Mesenchymal stem cell (in vitro differentiated cells and primary cell): ENCODE measurements around the gene ZFYVE28.

Experiments
- DNase-seq: peaks from one replicate; pipeline ENCODE4 v3.0.0-alpha.2; 2013
- H2AFZ ChIP-seq: one replicate; pipeline ENCODE4 v1.6.1; 2013; ENCODE audit warnings: low read depth, mild to moderate bottlenecking, control low read depth, inconsistent platforms, low read length, moderate library complexity
- H2AK5ac ChIP-seq: 2 replicates; pipeline ENCODE4 v1.6.1; 2013; ENCODE audit warnings: low read length, moderate library complexity, mild to moderate bottlenecking, inconsistent platforms; ENCODE audit not compliant: severe bottlenecking
- H2BK120ac ChIP-seq: one replicate; pipeline ENCODE4 v1.6.1; 2013; ENCODE audit warnings: low read depth, mild to moderate bottlenecking, inconsistent platforms, low read length, moderate library complexity
- H2BK12ac ChIP-seq, 2 experiments: one replicate each; pipeline ENCODE4 v1.6.1; 2013; ENCODE audit warnings: inconsistent platforms in 2 of 2, low read length in 2 of 2, mild to moderate bottlenecking in 2 of 2, moderate library complexity in 2 of 2, control low read depth in 1 of 2
- H2BK15ac ChIP-seq: one replicate; pipeline ENCODE4 v1.6.1; 2013; ENCODE audit warnings: mild to moderate bottlenecking, low read depth, inconsistent platforms; ENCODE audit not compliant: poor library complexity, severe bottlenecking
- H2BK5ac ChIP-seq: 2 replicates; pipeline ENCODE4 v1.6.1; 2013; ENCODE audit warnings: low read depth, mild to moderate bottlenecking, low read length, control low read depth, inconsistent platforms; ENCODE audit not compliant: poor library complexity, severe bottlenecking
- H3K14ac ChIP-seq, 2 experiments: one replicate each; pipeline ENCODE4 v1.6.1; 2013; ENCODE audit warnings: inconsistent platforms in 2 of 2, low read length in 2 of 2, control low read depth in 1 of 2, mild to moderate bottlenecking in 1 of 2, moderate library complexity in 1 of 2
- H3K18ac ChIP-seq, 2 experiments: one replicate each; pipeline ENCODE4 v1.6.1; 2013; ENCODE audit warnings: inconsistent platforms in 2 of 2, low read length in 2 of 2, control low read depth in 1 of 2, low read depth in 1 of 2, mild to moderate bottlenecking in 1 of 2
- H3K23ac ChIP-seq, 2 experiments: one replicate each; pipeline ENCODE4 v1.6.1; 2013; ENCODE audit warnings: inconsistent platforms in 2 of 2, low read length in 2 of 2, mild to moderate bottlenecking in 2 of 2, moderate library complexity in 2 of 2, control low read depth in 1 of 2
- H3K27ac ChIP-seq: 2 replicates; pipeline ENCODE4 v1.5.1; 2013; ENCODE audit warnings: mild to moderate bottlenecking, moderate library complexity, low read length, control low read depth, inconsistent platforms; ENCODE audit not compliant: poor library complexity, severe bottlenecking
- H3K27me3 ChIP-seq, 2 experiments: 2 replicates each; pipeline versions ENCODE4 v1.6.1 to v1.7.0; 2013; ENCODE audit warnings: low read length in 2 of 2, mild to moderate bottlenecking in 2 of 2, moderate library complexity in 2 of 2, control low read depth in 1 of 2, inconsistent platforms in 1 of 2; ENCODE audit not compliant: control insufficient read depth in 1 of 2, insufficient read depth in 1 of 2
- H3K36me3 ChIP-seq, 2 experiments: 2 replicates each; pipeline versions ENCODE4 v1.6.1 to v1.7.0; 2013; ENCODE audit warnings: low read length in 2 of 2, control low read depth in 1 of 2, inconsistent platforms in 1 of 2, low read depth in 1 of 2, mild to moderate bottlenecking in 1 of 2; ENCODE audit not compliant: insufficient read depth in 2 of 2, control insufficient read depth in 1 of 2
- H3K4ac ChIP-seq, 2 experiments: one replicate each; pipeline ENCODE4 v1.6.1; 2013; ENCODE audit warnings: inconsistent platforms in 2 of 2, low read length in 2 of 2, mild to moderate bottlenecking in 2 of 2, moderate library complexity in 2 of 2, control low read depth in 1 of 2, low read depth in 1 of 2
- H3K4me1 ChIP-seq: 2 replicates; pipeline ENCODE4 v1.6.1; 2013; ENCODE audit warnings: low read depth, low read length, control low read depth; ENCODE audit not compliant: control insufficient read depth, insufficient read depth
- H3K4me2 ChIP-seq: 2 replicates; pipeline ENCODE4 v1.6.1; 2013; ENCODE audit warnings: low read length, mild to moderate bottlenecking, inconsistent platforms; ENCODE audit not compliant: poor library complexity, severe bottlenecking
- H3K4me3 ChIP-seq, 2 experiments: 2 replicates each; pipeline versions ENCODE4 v1.5.1 to v1.7.0; 2013; ENCODE audit warnings: low read length in 2 of 2, mild to moderate bottlenecking in 2 of 2, control low read depth in 1 of 2, low read depth in 1 of 2; ENCODE audit not compliant: insufficient read depth in 1 of 2
- H3K79me1 ChIP-seq: replicated peaks from 2 replicates; pipeline ENCODE4 v1.6.1; 2013; ENCODE audit warnings: mild to moderate bottlenecking, control low read depth, low read length, inconsistent platforms; ENCODE audit not compliant: poor library complexity, severe bottlenecking
- H3K9ac ChIP-seq: 2 replicates; pipeline ENCODE4 v1.7.0; 2013; ENCODE audit warnings: mild to moderate bottlenecking, low read length, moderate library complexity
- H3K9me3 ChIP-seq: 2 replicates; pipeline ENCODE4 v1.7.0; 2013; ENCODE audit warnings: mild to moderate bottlenecking, low read length; ENCODE audit not compliant: control insufficient read depth
- H4K8ac ChIP-seq: one replicate; pipeline ENCODE4 v1.6.1; 2013; ENCODE audit warnings: inconsistent platforms, mild to moderate bottlenecking, low read length, moderate library complexity
- H4K91ac ChIP-seq: one replicate; pipeline ENCODE4 v1.6.1; 2013; ENCODE audit warnings: mild to moderate bottlenecking, low read length, inconsistent platforms
- WGBS: methylation state at CpG from one replicate; pipeline ENCODE4 v1.1.7; 2013; ENCODE audit warnings: mixed read lengths; 5-methylcytosine and 5-hydroxymethylcytosine counted together

Gene ZFYVE28

DNA sequence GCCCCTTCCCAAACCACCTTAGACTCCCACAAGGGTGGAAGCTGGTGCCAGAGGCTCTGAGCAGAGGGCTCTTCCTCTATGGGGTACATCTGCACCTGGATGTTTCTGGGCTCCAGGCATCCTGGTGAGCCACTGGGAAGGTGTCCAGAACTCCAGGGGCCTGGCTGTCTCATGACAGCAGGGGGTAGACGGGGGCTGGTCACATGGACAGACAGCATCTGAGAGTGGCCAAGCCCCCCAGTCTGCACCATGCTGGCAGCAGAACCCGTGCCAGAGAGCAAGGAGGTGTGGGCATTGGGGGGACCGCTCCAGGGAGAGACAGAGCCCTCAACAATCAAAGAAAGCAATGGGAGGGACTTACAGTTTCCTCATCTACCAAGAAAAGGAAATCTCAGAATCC is 39.5 kb downstream of the ZFYVE28 start:
- Histone ChIP-seq H3K9me3 (no peaks in the 10 kb centered on the region), H3K4ac (no peak overlapping the region), H2BK5ac (no peak overlapping the region), H4K8ac (no peak overlapping the region), H2AFZ (no peak overlapping the region), H3K79me1 (peaks cover 24% of the 10 kb centered on the region), H3K27ac (no peak overlapping the region), H2BK12ac (no peak overlapping the region), H3K14ac (no peak overlapping the region), H3K23ac (no peak overlapping the region), H3K4me1 (peaks cover 13% of the 10 kb centered on the region), H2BK120ac (no peak overlapping the region), H4K91ac (no peak overlapping the region), H3K36me3 (peaks cover 0 to 12% of the 10 kb centered on the region in 2 experiments), H3K18ac (no peak overlapping the region), H2AK5ac (no peak overlapping the region), H3K4me3 (no peak overlapping the region), H3K27me3 (no peaks in the 10 kb centered on the region), H3K4me2 (no peak overlapping the region), H3K9ac (no peak overlapping the region), H2BK15ac (no peak overlapping the region)
- no peak for DNase-seq
- 75% methylated on average over 3 of the region's 3 CpGs for WGBS

DNA sequence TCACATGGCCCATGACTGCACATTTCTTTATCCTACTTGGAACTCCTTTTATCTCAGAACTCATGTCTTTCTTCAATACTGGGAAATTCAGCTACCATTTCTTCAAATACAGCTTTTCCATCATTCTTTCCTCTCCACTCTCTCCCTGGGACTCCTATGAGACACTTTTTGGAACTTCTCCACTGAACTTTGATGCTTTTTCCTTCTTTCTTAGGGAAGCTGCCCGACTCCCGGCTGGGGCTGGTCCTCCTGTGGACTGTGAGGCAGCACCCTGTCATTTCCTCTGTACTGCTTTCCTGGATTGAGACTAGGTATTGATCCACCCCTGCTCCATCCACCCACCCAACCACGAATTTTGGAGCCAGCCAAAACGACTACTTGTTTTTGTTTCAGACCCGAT is 40.0 kb downstream of the ZFYVE28 start:
- no peak overlapping the region for H2BK5ac ChIP-seq
- no peak overlapping the region for H3K4me2 ChIP-seq
- H2BK15ac ChIP-seq = no peak overlapping the region
- no peak overlapping the region for H2BK12ac ChIP-seq
- peaks cover 20% of the 10 kb centered on the region for H3K79me1 ChIP-seq
- H3K9me3 ChIP-seq = no peaks in the 10 kb centered on the region
- no peaks in the 10 kb centered on the region for H3K27me3 ChIP-seq
- no peak for DNase-seq
- H3K36me3 ChIP-seq = peaks cover 0 to 12% of the 10 kb centered on the region in 2 experiments
- no peak overlapping the region for H3K23ac ChIP-seq
- peaks cover 13% of the 10 kb centered on the region for H3K4me1 ChIP-seq
- no peak overlapping the region for H2BK120ac ChIP-seq
- no peak overlapping the region for H3K4me3 ChIP-seq
- no peak overlapping the region for H3K4ac ChIP-seq
- H2AK5ac ChIP-seq = no peak overlapping the region
- H3K18ac ChIP-seq = no peak overlapping the region
- H3K9ac ChIP-seq = no peak overlapping the region
- no peak overlapping the region for H3K14ac ChIP-seq
- H4K8ac ChIP-seq = no peak overlapping the region
- WGBS = 80% methylated on average over 5 of the region's 5 CpGs
- no peak overlapping the region for H3K27ac ChIP-seq
- no peak overlapping the region for H2AFZ ChIP-seq
- no peak overlapping the region for H4K91ac ChIP-seq

DNA sequence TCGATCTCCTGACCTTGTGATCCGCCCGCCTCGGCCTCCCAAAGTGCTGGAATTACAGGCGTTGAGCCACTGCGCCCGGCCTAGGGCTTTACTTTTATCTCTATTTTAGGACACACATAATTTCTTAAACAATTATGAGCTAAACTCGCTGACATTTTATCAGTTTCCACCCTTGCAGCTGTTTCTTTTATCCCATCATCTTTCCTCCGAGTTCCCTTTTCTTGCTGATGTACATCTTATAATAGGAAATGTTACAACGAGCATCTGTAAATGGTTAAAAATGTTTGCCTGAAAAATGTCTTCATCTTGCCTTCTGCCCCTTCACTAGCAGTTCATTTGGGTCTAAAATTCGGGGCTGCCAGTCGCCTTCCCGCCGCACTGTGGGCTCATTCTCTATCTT is 41.2 kb downstream of the ZFYVE28 start:
- Histone ChIP-seq H2BK120ac (no peak overlapping the region), H3K79me1 (peaks cover 25% of the 10 kb centered on the region), H2BK5ac (no peak overlapping the region), H3K4me1 (peaks cover 13% of the 10 kb centered on the region), H2AK5ac (no peak overlapping the region), H2AFZ (no peak overlapping the region), H3K4me2 (no peak overlapping the region), H3K9ac (no peak overlapping the region), H3K27ac (no peak overlapping the region), H4K8ac (no peak overlapping the region), H3K23ac (no peak overlapping the region), H3K27me3 (no peaks in the 10 kb centered on the region), H3K4me3 (no peak overlapping the region), H2BK15ac (no peak overlapping the region), H3K18ac (no peak overlapping the region), H3K14ac (no peak overlapping the region), H4K91ac (no peak overlapping the region), H3K4ac (no peak overlapping the region), H3K9me3 (no peaks in the 10 kb centered on the region), H3K36me3 (peaks cover 0 to 20% of the 10 kb centered on the region in 2 experiments), H2BK12ac (no peak overlapping the region)
- no peak for DNase-seq
- 92% methylated on average over 13 of the region's 14 CpGs for WGBS

DNA sequence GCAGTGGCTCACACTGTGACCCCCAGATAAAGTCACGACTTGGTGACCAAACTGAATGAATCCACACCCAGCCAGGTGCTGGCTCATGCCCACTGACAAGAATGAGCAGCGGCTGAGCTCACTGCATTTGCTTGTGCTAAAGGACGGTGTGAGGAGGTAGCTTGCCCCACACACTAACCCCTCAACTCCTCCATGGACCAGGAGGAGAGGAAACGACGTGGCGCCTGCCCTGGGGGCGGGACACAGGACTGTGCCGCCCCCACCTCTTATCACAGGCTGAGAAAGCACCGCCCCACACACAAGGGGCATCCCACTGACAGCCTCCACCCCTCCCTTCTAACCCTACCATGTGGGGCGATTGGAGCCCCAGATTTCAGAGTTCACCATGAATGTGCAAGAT is 43.0 kb downstream of the ZFYVE28 start:
- no peak overlapping the region for H2BK12ac ChIP-seq
- no peak overlapping the region for H3K18ac ChIP-seq
- no peaks in the 10 kb centered on the region for H3K9me3 ChIP-seq
- H3K23ac ChIP-seq = no peak overlapping the region
- H3K27ac ChIP-seq = no peak overlapping the region
- no peak overlapping the region for H4K91ac ChIP-seq
- H2BK15ac ChIP-seq = no peak overlapping the region
- no peaks in the 10 kb centered on the region for H3K27me3 ChIP-seq
- H3K4me1 ChIP-seq = peaks cover 13% of the 10 kb centered on the region
- no peak overlapping the region for H2AFZ ChIP-seq
- no peak overlapping the region for H3K4ac ChIP-seq
- H3K4me3 ChIP-seq = no peak overlapping the region
- peaks cover 38% of the 10 kb centered on the region for H3K79me1 ChIP-seq
- H2BK120ac ChIP-seq = no peak overlapping the region
- no peak overlapping the region for H4K8ac ChIP-seq
- no peak overlapping the region for H2BK5ac ChIP-seq
- H2AK5ac ChIP-seq = no peak overlapping the region
- H3K14ac ChIP-seq = no peak overlapping the region
- WGBS = 78% methylated on average over 9 of the region's 10 CpGs
- H3K9ac ChIP-seq = no peak overlapping the region
- no peak overlapping the region for H3K4me2 ChIP-seq
- no peak for DNase-seq
- H3K36me3 ChIP-seq = peaks cover 0 to 29% of the 10 kb centered on the region in 2 experiments
